Occipital lobe (tissue), 2 donors: ENCODE results near the gene CBLB. TPM values are rescaled to one million over a fixed set of nuclear protein-coding genes. Genes with fewer than 3 reads are reported as not detected.

ENCODE experiments used
- DNase-seq: peaks from one replicate; lab custom pipeline; 2025; lab: John Stamatoyannopoulos, UW
- total RNA-seq: library from RNA; depleted of rRNA; stranded (reverse); fragments of >200 nt; gene quantifications from one replicate; pipeline ENCODE4 v1.2.3, GENCODE V29; 2014

Gene CBLB
- total RNA-seq, 1 donor from 2014 or later, result 59.6 TPM

DNA sequence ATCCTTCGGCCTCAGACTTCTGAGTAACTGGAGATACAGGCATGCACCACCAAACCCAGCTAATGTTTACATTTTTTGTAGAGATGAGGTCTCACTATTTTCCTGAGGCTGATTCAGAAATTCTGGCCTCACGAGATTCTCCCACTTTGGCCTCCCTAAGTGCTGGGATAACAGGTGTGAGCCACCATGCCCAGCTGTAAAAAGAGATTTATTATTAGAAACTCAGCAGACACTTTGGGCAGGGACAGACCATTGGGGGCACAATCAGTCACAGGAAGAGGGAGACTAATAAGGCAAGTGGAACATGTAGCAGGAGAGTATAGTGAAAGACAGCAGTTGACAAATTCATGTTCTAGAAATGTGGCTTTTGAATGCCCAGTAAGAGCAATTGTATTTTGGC, 249.2 kb downstream of the CBLB start:
- DNase-seq, result no peak

DNA sequence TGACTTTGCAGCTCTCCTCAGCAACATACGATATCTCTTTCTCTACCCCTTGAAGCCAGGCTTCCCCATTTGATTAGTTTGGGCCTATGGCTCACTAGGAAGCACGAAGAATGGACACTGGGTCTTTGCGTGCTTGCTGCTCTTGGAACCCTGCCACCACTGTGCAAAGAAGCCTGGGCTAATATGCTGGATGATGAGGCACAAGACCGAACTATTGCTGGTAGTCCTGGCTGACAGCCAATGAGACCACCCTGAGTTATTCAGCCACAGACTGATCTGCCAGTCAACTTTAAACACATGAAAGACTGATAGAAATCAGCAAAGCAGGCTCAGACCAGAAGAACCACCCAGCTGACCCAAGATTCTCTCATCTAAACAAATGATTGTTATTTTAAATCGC, 250.3 kb downstream of the CBLB start:
- DNase-seq, result no peak

DNA sequence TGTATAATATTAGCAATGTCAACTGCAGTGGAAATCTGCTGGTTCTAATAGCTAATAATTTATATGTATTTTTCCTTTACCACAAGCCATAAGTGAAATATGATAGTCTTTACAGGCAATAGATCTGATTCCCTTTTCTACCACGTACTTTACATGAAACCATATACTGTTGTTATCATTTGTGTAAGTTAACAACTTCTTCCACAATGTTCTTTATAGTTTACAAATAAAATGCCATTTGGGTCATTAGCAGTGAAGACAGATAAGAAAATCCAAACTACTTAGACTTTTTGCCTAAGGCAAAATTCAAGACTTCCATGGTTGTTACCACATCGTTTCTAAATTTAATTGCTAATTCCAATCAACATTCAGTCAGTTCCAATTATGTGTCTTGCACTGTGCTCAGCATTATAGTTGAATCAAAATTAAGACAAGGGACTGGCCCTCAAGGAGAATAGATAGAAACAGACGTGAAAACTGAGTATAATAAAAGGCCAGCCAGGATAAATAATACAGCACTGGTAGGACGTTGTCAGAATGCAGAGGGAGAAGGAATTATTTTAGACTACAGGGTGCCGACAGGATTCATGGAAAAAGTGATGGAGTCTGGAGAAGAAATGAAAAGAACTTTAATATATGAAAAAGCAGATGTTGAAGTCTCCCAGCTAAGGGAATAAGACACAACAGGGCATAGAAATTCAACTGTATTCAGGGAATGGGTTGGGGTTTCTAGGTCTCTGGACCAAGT, 252.3 kb downstream of the CBLB start:
- DNase-seq, result no peak

DNA sequence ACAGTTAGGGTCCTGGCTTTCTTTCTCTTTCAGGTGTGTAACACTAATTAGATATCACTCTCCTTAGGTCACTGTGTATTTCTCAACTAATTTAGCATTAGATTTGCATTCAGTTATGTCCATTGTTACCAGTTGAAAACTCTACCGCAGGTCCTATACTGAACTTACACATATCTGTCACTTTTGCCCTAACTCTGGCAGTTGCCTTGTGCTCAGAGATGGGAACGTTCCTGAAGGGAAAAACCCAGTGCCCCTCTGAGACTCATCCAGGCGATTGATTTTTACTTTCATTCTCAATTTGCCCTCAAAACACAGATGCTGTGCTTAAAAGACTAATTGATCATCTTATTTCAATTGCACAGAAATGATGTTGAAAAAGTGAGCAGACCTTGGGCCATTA, 253.0 kb downstream of the CBLB start:
- DNase-seq, result no peak

DNA sequence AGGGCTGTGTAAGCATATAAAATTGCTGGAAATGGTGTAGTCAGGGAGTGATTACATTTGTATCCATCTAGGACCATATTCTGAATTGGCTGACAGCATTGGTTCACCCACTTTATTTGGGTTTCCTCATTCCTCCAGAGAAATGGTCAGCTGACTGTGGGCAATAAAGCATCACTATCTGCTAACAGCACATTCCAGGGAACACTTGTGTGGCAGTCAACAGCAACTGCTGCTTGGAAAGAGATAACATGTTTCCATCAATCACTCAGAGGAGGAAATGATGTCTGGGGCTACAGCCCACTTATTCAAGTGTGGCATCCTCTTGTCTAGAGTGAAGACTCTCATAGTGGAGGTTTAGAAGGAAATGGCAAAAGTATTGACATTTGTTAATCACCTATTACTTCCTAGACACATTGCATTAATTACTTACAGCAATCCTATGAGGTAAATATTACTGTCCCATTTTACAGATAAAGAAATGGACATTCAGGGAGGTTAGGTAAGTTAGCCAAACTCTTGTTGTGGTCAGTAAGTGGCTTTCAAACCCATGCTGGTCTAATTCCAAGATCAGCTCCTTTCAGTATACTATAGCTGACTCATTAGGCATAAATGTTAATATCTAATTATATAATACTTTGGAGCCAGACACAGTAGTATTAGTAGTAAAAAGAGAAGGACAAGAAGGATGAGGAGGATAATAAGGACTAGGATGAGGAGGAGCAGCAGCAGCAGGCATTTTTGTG, 254.4 kb downstream of the CBLB start:
- no peak for DNase-seq

DNA sequence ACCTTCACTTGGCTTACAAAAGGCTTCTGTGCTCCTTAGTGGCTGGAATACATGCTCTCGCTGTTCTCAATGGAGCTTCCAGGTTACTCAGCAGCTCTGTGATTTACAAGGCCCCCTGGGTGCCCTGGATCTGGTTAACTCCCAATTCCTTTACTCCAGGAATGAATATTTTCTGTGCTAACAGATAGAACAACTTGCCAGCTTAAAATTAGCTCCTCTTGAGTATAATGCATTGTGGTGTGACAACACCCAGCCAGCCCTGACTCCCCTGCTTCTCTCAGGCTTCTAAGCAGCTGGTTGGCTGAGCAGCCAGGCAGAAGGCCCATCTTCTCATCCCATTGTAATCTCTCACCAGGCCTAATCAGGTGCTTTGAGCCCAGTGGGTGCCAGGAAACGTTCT, 255.7 kb downstream of the CBLB start:
- DNase-seq, result no peak

DNA sequence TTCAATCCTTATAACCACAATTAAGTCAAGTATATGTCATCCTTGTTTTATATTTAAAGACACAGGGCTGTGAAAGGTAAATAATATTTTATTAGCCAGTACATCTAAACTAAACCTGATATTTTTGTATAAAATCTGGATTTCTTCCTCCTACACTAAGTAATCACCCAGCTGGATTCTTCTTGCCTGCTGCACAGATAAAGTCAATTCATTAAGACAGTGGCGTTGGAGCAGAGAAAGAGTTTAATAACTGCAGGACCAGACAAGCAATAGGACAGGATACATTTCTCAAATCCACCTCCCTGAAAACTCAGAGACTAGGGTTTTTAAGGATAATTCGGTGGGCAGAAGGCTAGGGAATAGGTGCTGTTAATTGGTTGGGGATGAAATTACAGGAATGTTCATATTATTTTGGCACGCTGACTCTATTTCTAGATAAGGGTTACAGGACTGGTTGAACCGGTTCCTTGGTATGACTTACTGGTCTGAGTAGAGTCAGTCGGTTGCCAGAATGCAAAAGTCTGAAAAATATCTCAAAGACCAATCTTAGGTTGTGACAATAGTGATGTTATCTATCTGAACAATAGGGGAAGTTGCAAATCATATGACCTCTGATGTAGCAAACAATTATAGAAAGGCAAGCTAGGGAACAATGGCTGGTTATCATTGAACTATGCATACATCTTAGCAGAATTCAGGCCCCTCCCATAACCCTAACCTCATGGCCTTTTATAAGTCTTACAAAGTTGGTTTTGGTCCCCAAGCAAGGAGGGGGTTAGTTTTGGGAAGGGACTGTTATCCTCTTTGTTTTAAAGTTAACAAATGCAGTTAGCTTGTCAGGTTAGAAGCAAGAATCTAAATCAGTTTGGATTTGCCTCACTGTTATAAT, 257.3 kb downstream of the CBLB start:
- DNase-seq, result no peak

DNA sequence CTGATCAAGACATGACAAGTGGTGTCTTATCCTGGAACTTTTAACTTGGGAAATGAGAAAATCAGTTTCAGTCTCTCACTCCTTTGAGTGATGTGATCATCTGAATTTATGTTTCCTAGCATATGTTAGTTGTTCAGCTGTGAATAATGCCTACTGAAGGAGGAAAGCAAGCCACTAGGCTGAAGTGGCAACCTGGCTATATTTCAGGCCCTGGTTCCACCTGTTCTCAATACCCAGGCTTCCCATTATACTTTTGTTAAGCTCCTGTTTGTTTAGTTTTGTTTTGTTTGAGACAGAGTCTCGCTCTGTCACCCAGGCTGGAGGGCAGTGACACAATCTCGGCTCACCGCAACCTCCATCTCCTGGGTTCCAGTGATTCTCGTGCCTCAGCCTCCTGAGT, 258.3 kb downstream of the CBLB start:
- no peak for DNase-seq

DNA sequence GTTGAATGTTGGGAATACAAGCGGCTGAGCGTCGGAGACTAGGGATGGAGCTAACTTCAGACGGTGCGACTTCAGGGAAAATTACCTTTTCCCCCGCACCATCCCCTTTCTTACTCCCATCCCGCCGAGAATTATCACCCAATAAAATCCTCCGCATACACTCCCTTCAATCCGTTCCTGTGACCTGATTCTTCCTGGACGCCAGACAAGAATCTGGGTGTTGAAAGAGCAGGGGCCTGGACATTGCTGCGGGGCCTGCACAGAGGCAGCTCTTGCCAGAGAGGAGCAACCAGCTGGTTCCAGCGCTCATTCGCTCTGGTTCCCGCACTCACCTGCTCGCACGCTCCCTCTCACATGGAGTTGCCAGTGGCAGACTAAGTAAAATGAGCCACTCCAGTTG, 260.2 kb downstream of the CBLB start:
- no peak for DNase-seq

DNA sequence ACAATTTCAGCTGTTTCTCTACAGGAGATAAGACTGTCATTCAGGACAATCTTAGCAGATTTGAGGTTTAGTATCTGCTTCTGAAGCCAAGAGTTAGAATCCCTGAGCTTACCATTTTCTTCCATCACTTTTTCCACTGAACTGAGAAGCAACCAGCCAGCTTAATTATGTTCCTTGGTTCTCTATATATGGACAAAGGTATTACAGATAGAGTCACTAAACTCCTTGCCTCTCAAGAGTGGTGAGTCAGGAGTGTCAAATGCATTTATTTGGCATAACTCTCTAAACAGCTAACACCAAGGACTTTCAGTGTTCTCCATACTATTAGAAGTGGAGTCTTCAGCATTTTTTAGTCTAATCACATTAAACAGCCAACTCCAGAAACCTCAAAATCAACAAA, 262.8 kb downstream of the CBLB start:
- no peak for DNase-seq
